ENCODE results near the gene RBBP4. TPM values are rescaled to one million over a fixed set of nuclear protein-coding genes. Genes with fewer than 3 reads are reported as not detected.

RBBP4 gene
- total RNA-seq, 4 donors from 2014 or later, result 76.1 to 258 (median 193) TPM

DNA sequence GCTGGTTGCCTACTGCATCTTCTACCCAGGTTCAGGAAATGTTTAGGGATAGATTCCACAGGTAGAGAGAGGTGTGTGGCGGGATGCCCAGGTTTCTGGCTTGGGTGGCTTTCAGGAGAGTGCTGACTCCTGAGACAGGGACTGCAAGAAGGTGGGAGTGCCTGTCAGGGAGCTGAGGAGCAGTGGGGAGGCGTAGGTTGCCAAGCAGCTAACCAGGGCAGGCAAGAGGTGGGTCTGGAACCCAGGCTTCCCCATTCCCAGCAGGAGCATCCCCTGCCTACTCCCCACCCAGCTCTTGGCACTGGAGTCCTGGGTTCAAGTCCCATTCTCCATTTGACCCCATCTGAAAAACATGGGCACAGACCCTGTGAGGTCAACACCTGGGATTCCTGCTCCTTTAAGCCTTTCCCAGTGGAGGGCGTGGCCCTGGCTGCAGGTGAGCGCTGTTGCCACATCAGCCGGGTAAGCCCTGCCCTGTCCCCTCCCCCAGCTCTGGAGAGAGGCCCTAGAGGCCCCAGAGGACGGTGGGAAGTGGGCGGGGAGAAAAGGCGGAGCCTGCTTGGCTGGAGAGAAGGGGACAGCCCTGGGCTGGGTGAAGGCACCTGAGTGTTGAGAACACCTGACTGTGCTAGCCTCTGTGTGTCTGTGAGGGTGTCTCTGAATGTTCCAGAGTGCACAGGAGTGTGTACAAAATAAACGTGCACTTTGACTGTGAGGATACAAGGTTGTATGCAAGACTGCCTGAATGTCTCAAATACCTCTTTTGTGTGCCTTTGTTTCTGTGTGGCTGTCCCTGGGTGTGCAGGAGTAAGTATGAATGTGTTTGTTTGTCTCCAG is 65.5 kb downstream of the RBBP4 start:
- Histone ChIP-seq H3K36me3 (no peaks in the 10 kb centered on the region), H3K27me3 (no peaks in the 10 kb centered on the region), H3K27ac (no peak overlapping the region), H3K4me3 (no peak overlapping the region), H3K4me1 (no peaks in the 10 kb centered on the region), H3K9me3 (no peaks in the 10 kb centered on the region)
- TF ChIP-seq, protein P1, sequence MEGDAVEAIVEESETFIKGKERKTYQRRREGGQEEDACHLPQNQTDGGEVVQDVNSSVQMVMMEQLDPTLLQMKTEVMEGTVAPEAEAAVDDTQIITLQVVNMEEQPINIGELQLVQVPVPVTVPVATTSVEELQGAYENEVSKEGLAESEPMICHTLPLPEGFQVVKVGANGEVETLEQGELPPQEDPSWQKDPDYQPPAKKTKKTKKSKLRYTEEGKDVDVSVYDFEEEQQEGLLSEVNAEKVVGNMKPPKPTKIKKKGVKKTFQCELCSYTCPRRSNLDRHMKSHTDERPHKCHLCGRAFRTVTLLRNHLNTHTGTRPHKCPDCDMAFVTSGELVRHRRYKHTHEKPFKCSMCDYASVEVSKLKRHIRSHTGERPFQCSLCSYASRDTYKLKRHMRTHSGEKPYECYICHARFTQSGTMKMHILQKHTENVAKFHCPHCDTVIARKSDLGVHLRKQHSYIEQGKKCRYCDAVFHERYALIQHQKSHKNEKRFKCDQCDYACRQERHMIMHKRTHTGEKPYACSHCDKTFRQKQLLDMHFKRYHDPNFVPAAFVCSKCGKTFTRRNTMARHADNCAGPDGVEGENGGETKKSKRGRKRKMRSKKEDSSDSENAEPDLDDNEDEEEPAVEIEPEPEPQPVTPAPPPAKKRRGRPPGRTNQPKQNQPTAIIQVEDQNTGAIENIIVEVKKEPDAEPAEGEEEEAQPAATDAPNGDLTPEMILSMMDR (IDR thresholded peaks at IDR 0.05), result no peak
- peak in 1 of 2 donors; percentile 21 for TF ChIP-seq POLR2A (IDR thresholded peaks at IDR 0.05)
- intact Hi-C loops (cut with DNase I; ENCODE audit: low total_unique reads), result no loop called here
- peak in 1 of 2 donors; percentile 39 for DNase-seq

DNA sequence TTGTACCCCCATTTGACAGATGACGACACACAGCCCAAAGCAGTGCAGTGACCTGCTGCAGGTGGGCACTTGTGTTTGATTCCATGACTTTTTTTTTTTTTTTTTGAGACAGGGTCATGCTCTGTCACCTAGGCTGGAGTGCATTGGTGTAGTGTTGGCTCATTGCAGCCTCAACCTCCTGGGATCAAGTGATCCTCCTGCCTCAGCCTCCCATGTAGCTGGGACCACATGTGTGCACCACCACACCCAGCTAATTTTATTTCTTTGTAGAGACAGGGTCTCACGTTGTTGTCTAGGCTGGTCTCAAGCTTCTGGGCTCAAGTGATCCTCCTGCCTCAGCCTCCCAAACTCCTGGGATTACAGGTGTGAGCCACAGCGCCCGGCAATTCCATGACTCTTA is 66.5 kb downstream of the RBBP4 start:
- intact Hi-C loops (cut with DNase I; ENCODE audit: low total_unique reads), result no loop called here
- no peak for DNase-seq

DNA sequence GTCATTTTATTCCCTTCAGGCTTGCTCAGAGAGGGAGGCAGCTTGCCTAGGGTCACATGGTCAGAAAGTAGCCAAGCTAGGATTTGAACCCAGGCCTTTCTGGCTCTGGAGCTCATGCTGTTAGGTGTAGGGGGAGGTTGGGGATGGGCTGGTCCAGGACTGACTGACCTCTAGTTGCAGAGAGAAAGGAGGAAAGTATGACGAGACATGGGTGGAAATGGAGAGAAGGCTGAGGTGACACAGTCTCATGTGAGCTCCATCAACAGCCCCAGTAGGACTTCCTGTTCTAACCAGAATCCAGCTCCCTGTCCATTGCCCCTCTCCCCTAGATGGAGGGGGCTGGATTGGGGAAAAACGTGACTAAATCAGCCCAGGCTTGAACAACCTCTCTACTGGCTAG is 67.0 kb downstream of the RBBP4 start:
- intact Hi-C loops (cut with DNase I; ENCODE audit: low total_unique reads), result no loop called here
- no peak for TF ChIP-seq POLR2A (IDR thresholded peaks at IDR 0.05)
- TF ChIP-seq, protein P1 (IDR thresholded peaks at IDR 0.05), result no peak
- no peaks in the 10 kb centered on the region for H3K9me3 ChIP-seq
- no peak overlapping the region for H3K4me3 ChIP-seq
- no peak overlapping the region for H3K27ac ChIP-seq
- H3K36me3 ChIP-seq, result no peaks in the 10 kb centered on the region
- DNase-seq, result no peak
- H3K4me1 ChIP-seq, result no peaks in the 10 kb centered on the region
- no peaks in the 10 kb centered on the region for H3K27me3 ChIP-seq

More for the DNA sequence above, 66.5 kb downstream of the RBBP4 start:
- Histone ChIP-seq H3K4me1 (no peaks in the 10 kb centered on the region), H3K36me3 (no peaks in the 10 kb centered on the region), H3K9me3 (no peaks in the 10 kb centered on the region), H3K27ac (no peak overlapping the region), H3K27me3 (no peaks in the 10 kb centered on the region), H3K4me3 (no peak overlapping the region)
- no peak for TF ChIP-seq POLR2A (IDR thresholded peaks at IDR 0.05)
- TF ChIP-seq, protein P1 (IDR thresholded peaks at IDR 0.05), result no peak

DNA sequence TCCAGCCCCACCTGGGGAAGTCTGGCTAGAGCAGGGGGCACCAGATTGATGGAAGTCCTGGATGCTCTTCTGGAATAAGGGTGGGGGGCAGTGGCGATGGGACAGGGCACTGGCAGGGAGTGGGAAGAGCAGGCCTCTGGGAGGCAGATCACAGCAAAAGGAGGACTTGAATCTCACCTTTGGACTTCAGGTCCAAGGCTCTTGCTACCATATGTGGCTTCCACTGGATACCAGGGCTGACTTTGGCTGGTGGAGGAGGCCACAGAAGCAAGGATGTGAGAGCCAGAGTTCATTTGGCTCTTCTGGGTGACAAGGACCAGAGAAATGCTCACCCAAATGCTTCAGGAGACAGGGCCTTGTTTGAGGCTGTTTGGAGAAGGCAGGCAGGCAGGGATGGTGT is 67.5 kb downstream of the RBBP4 start:
- no peak for DNase-seq
- Histone ChIP-seq H3K27me3 (no peaks in the 10 kb centered on the region), H3K9me3 (no peaks in the 10 kb centered on the region), H3K4me3 (no peak overlapping the region), H3K27ac (no peak overlapping the region), H3K4me1 (no peaks in the 10 kb centered on the region), H3K36me3 (no peaks in the 10 kb centered on the region)
- intact Hi-C loops (cut with DNase I; ENCODE audit: low total_unique reads), result no loop called here
- TF ChIP-seq POLR2A (IDR thresholded peaks at IDR 0.05), result no peak
- TF ChIP-seq, protein P1 (IDR thresholded peaks at IDR 0.05), result no peak

DNA sequence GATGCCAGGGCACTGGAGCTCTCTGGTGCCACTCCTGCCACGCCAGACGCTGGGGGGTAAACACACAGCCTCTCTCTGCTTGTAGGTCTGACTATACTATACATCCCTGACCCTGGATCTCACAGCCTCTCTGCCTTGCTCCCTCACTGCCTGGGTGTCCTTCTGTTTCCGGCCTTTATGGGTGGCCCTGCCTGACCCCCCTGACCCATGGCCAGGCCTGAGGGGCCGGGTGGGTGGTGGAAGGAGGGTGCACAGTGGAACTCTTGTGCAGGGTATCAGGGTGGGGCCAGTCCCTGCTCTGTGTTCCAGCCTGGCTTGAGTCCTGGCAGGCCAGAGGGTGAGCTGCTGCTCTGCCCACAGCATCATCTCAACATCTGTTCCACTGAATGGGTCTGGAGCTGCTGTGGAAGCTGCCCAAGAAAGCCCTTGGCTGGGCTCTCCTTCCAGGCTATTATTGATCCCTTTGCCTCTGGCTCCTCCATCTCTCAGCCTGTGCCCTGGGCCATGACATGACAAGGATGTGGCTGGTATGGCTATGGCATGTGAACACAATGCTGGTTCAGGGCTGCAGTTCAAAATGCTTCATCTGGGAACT is 68.8 kb downstream of the RBBP4 start:
- intact Hi-C loops (cut with DNase I; ENCODE audit: low total_unique reads), result no loop called here
- no peak for TF ChIP-seq POLR2A (IDR thresholded peaks at IDR 0.05)
- TF ChIP-seq, protein P1 (IDR thresholded peaks at IDR 0.05), result no peak

More for the DNA sequence above, 68.8 kb downstream of the RBBP4 start:
- no peak for DNase-seq
- Histone ChIP-seq H3K27me3 (no peaks in the 10 kb centered on the region), H3K4me3 (no peak overlapping the region), H3K36me3 (no peaks in the 10 kb centered on the region), H3K9me3 (no peaks in the 10 kb centered on the region), H3K4me1 (no peaks in the 10 kb centered on the region), H3K27ac (no peak overlapping the region)

Measured in uterus (tissue), 4 donors.